Uterus (tissue), 4 donors: Measurements from ENCODE around the gene SH3PXD2A. TPM values are rescaled to one million over a fixed set of nuclear protein-coding genes. Genes with fewer than 3 reads are reported as not detected.

ENCODE experiments used
- DNase-seq, 2 donors: peaks; one replicate each; pipeline ENCODE4 v3.0.0-alpha.2; 2019 to 2020
- H3K27ac ChIP-seq, 2 donors: fragments of 200-600 bp; sonication (generic); 1 replicate in 1 of 2; 2 replicates in 1 of 2; pipeline ENCODE4 v1.5.1; 2016 to 2018
- H3K27me3 ChIP-seq, 2 donors: fragments of 200-600 bp; sonication (generic); one replicate each; pipeline ENCODE4 v1.5.1; 2018 to 2019; ENCODE audit warnings: control low read depth in 1 of 2
- H3K36me3 ChIP-seq, 2 donors: fragments of 200-600 bp; sonication (generic); one replicate each; pipeline ENCODE4 v1.5.1; 2019; ENCODE audit warnings: control low read depth in 1 of 2
- H3K4me1 ChIP-seq, 2 donors: fragments of 200-600 bp; sonication (generic); one replicate each; pipeline ENCODE4 v1.5.1; 2018 to 2019; ENCODE audit warnings: control low read depth in 1 of 2
- H3K4me3 ChIP-seq, 2 donors: fragments of 200-600 bp; sonication (generic); 1 replicate in 1 of 2; 2 replicates in 1 of 2; pipeline ENCODE4 v1.5.1; 2018 to 2019; ENCODE audit warnings: mild to moderate bottlenecking in 1 of 2
- H3K9me3 ChIP-seq, 2 donors: fragments of 200-600 bp; sonication (generic); one replicate each; pipeline ENCODE4 v1.5.1; 2019; ENCODE audit warnings: control low read depth in 1 of 2
- CTCF ChIP-seq, 4 experiments: fragments of 200-600 bp in 2 of 4; fragments of 450-650 bp in 2 of 4; sonication (generic) in 2 of 4; IDR thresholded peaks; one replicate each; pipeline ENCODE4 v1.5.1; 2016 to 2019; ENCODE audit warnings: antibody characterized with exemption in 4 of 4, mild to moderate bottlenecking in 2 of 4, moderate library complexity in 1 of 4
- POLR2A ChIP-seq, 2 donors: fragments of 450-650 bp; IDR thresholded peaks; one replicate each; pipeline ENCODE4 v1.6.1; 2016; ENCODE audit warnings: antibody characterized with exemption in 2 of 2, mild to moderate bottlenecking in 1 of 2, moderate library complexity in 1 of 2
- intact Hi-C: fragments of 100-400 bp; cut with DNase I; formaldehyde crosslinking; loops from one replicate; pipeline ENCODE4 v1.15.1; 2023; ENCODE audit warnings: low total_unique reads
- total RNA-seq, 4 donors: library from RNA; depleted of rRNA in 3 of 4; stranded (reverse); fragments of >200 nt in 3 of 4; gene quantifications; one replicate each; pipeline versions ENCODE4 v1.1.0 to v1.2.4, GENCODE V29; 2014 to 2023
- donor health status: DM: yes; HTN: yes; CAD: no.

Gene SH3PXD2A
- total RNA-seq, 4 donors from 2014 or later: 12.6 to 117 (median 46.6) TPM

GRCh38 chr10:103836861-103837260, 18.5 kb downstream of the SH3PXD2A start:
- intact Hi-C loops: no loop called here
- H3K4me1 ChIP-seq: peaks cover 0 to 7% of the 10 kb centered on the region in 2 donors
- TF ChIP-seq POLR2A (IDR thresholded peaks at IDR 0.05) (no peak), CTCF (IDR thresholded peaks at IDR 0.05) (no peak)
- H3K36me3 ChIP-seq: no peaks in the 10 kb centered on the region
- H3K27ac ChIP-seq: no peak overlapping the region
- H3K9me3 ChIP-seq: no peaks in the 10 kb centered on the region
- DNase-seq: no peak
- no peak overlapping the region for H3K4me3 ChIP-seq
- H3K27me3 ChIP-seq: no peaks in the 10 kb centered on the region

- no peaks in the 10 kb centered on the region for H3K36me3 ChIP-seq
- no peak overlapping the region for H3K4me3 ChIP-seq
- TF ChIP-seq CTCF (IDR thresholded peaks at IDR 0.05) (no peak), POLR2A (IDR thresholded peaks at IDR 0.05) (no peak)
- H3K27me3 ChIP-seq: no peaks in the 10 kb centered on the region
- no peak overlapping the region for H3K27ac ChIP-seq
- peaks cover 0 to 7% of the 10 kb centered on the region in 2 donors for H3K4me1 ChIP-seq
- H3K9me3 ChIP-seq: no peaks in the 10 kb centered on the region
- DNase-seq: no peak
- intact Hi-C loops: no loop called here
Observed at GRCh38 chr10:103836273-103836672, 19.1 kb downstream of the SH3PXD2A start.

- DNase-seq: peak; percentile 78 to 86
Observed at GRCh38 chr10:103835096-103836050, 20.0 kb downstream of the SH3PXD2A start.

GRCh38 chr10:103834436-103835095, 20.8 kb downstream of the SH3PXD2A start:
- TF ChIP-seq CTCF (IDR thresholded peaks at IDR 0.05) (no peak), POLR2A (IDR thresholded peaks at IDR 0.05) (no peak)
- Histone ChIP-seq H3K27ac (peak overlapping the region; percentile 42 to 59), H3K27me3 (no peaks in the 10 kb centered on the region), H3K36me3 (no peaks in the 10 kb centered on the region), H3K4me1 (peaks cover 0 to 7% of the 10 kb centered on the region in 2 donors), H3K9me3 (no peaks in the 10 kb centered on the region), H3K4me3 (no peak overlapping the region)
- DNase-seq: no peak
- intact Hi-C loops: no loop called here

More at GRCh38 chr10:103835096-103836050, 20.0 kb downstream of the SH3PXD2A start:
- Histone ChIP-seq H3K36me3 (no peaks in the 10 kb centered on the region), H3K27me3 (no peaks in the 10 kb centered on the region), H3K9me3 (no peaks in the 10 kb centered on the region), H3K4me1 (peaks cover 0 to 7% of the 10 kb centered on the region in 2 donors), H3K4me3 (no peak overlapping the region), H3K27ac (peak overlapping the region; percentile 42 to 59)
- TF ChIP-seq CTCF (IDR thresholded peaks at IDR 0.05) (no peak), POLR2A (IDR thresholded peaks at IDR 0.05) (no peak)
- intact Hi-C loops: no loop called here
